Thyroid gland (tissue), 4 donors: ENCODE measurements around the gene FGF6.

Source experiments
- CTCF ChIP-seq, 6 experiments: fragments of 200-600 bp in 3 of 6; fragments of 450-650 bp in 3 of 6; sonication (generic) in 3 of 6; IDR thresholded peaks; one replicate each; pipeline ENCODE4 v1.5.1; 2016 to 2019; ENCODE audit warnings: antibody characterized with exemption in 6 of 6, mild to moderate bottlenecking in 2 of 6, inconsistent platforms in 1 of 6, moderate library complexity in 1 of 6
- POLR2A ChIP-seq, 2 donors: fragments of 450-650 bp; IDR thresholded peaks; one replicate each; pipeline ENCODE4 v1.6.1; 2017; ENCODE audit warnings: antibody characterized with exemption in 2 of 2, mild to moderate bottlenecking in 2 of 2, moderate library complexity in 1 of 2

DNA sequence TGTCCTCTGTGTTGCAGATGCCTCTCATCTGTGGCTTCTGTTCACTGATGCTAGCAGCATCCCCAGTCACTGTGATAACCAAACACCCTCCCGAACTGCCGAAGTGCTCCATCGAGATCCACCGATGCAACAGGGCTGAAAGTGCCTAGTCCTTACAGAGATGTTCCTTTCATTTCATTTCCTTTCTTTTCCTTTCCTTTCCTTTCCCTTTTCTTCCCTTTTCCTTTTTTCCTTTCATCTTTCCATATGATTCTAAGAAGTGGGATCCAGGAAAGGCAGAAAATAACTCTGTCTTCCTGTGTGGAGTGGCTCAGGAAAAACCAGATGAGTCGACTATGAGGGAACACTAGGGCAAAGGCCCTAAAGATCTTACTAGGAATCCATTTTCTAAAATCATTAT, 26.7 kb downstream of the FGF6 start:
- no peak for TF ChIP-seq CTCF (IDR thresholded peaks at IDR 0.05)
- no peak for TF ChIP-seq POLR2A (IDR thresholded peaks at IDR 0.05)
